ENCODE data around the gene USP20.

USP20 gene

GRCh38 chr9:129875687-129876395 lies 40.6 kb downstream of the USP20 start:
- H3K4me3 ChIP-seq (ENCODE audit: low read length), result no peak overlapping the region
- no peak overlapping the region for H2BK15ac ChIP-seq (replicated peaks; ENCODE audit: low read depth)
- H3K27ac ChIP-seq (ENCODE audit: low read depth, low read length), result no peak overlapping the region
- H3K4ac ChIP-seq (ENCODE audit: low read depth, low read length), result no peak overlapping the region
- H3K23ac ChIP-seq (ENCODE audit: low read length), result no peak overlapping the region
- no peak overlapping the region for H4K5ac ChIP-seq (ENCODE audit: low read length)
- H2AK5ac ChIP-seq (ENCODE audit: low read length), result no peak overlapping the region
- H3K4me1 ChIP-seq (ENCODE audit: control insufficient read depth, low read depth, low read length), result no peaks in the 10 kb centered on the region
- no peaks in the 10 kb centered on the region for H3K79me1 ChIP-seq (ENCODE audit: low read length)
- H3K4me2 ChIP-seq (ENCODE audit: low read length), result no peak overlapping the region
- H3K18ac ChIP-seq (ENCODE audit: low read length), result no peak overlapping the region
- no peak for DNase-seq
- no peaks in the 10 kb centered on the region for H3K79me2 ChIP-seq (ENCODE audit: control insufficient read depth, insufficient read depth, low read length)
- H2BK5ac ChIP-seq (ENCODE audit: low read length), result no peak overlapping the region
- no peaks in the 10 kb centered on the region for H3K36me3 ChIP-seq (ENCODE audit: control insufficient read depth, insufficient read depth, low read length)
- no peaks in the 10 kb centered on the region for H3K27me3 ChIP-seq (ENCODE audit: insufficient read depth, low read length, poor library complexity)
- no peak overlapping the region for H3K9ac ChIP-seq (ENCODE audit: low read length)
- no CpG with 5 or more reads among the region's 27 CpGs for WGBS (ENCODE audit: extremely low coverage, insufficient coverage, low lambda C conversion rate)
- no peak overlapping the region for H4K8ac ChIP-seq (ENCODE audit: low read depth, low read length)
- H3K56ac ChIP-seq (ENCODE audit: low read length), result no peak overlapping the region
- H2BK120ac ChIP-seq (ENCODE audit: low read depth, low read length), result no peak overlapping the region

DNA sequence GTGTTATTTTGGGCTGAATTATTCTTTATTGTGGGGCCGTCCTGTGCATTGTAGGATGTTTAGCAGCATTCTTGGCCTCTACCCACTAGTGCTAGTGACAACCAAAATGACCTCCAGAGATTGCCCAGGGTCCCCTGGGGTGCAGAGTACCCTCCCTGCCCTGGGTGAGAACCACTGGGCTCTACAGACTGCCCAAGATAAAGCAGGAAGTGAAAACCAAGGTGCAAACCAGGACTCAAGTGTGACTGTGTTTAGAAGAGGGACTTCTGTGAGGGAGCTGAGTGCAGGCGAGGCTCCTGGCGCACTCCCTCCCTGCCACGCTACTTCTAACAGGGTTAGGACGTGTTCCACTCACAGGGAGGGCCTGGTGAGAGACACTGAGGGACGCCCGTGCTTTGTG lies 41.6 kb downstream of the USP20 start:
- H3K56ac ChIP-seq (ENCODE audit: low read length), result no peak overlapping the region

GRCh38 chr9:129878291-129878690 lies 43.0 kb downstream of the USP20 start:
- Histone ChIP-seq H3K79me1 (ENCODE audit: low read length) (no peaks in the 10 kb centered on the region), H4K8ac (ENCODE audit: low read depth, low read length) (no peak overlapping the region), H3K4me2 (ENCODE audit: low read length) (no peak overlapping the region), H3K18ac (ENCODE audit: low read length) (no peak overlapping the region), H2BK120ac (ENCODE audit: low read depth, low read length) (no peak overlapping the region), H3K27me3 (ENCODE audit: insufficient read depth, low read length, poor library complexity) (no peaks in the 10 kb centered on the region), H3K56ac (ENCODE audit: low read length) (no peak overlapping the region), H2AK5ac (ENCODE audit: low read length) (no peak overlapping the region), H3K9ac (ENCODE audit: low read length) (no peak overlapping the region), H3K4me3 (ENCODE audit: low read length) (no peak overlapping the region), H3K79me2 (ENCODE audit: control insufficient read depth, insufficient read depth, low read length) (no peaks in the 10 kb centered on the region), H4K5ac (ENCODE audit: low read length) (no peak overlapping the region), H3K36me3 (ENCODE audit: control insufficient read depth, insufficient read depth, low read length) (no peaks in the 10 kb centered on the region), H3K4ac (ENCODE audit: low read depth, low read length) (no peak overlapping the region), H2BK5ac (ENCODE audit: low read length) (no peak overlapping the region), H2BK15ac (replicated peaks; ENCODE audit: low read depth) (no peak overlapping the region), H3K27ac (ENCODE audit: low read depth, low read length) (no peak overlapping the region), H3K4me1 (ENCODE audit: control insufficient read depth, low read depth, low read length) (no peaks in the 10 kb centered on the region), H3K23ac (ENCODE audit: low read length) (no peak overlapping the region)
- no CpG with 5 or more reads among the region's 11 CpGs for WGBS (ENCODE audit: extremely low coverage, insufficient coverage, low lambda C conversion rate)
- DNase-seq, result no peak

More for the DNA sequence above, 41.6 kb downstream of the USP20 start:
- no peak overlapping the region for H2AK5ac ChIP-seq (ENCODE audit: low read length)
- WGBS (ENCODE audit: extremely low coverage, insufficient coverage, low lambda C conversion rate), result no CpG with 5 or more reads among the region's 7 CpGs
- no peaks in the 10 kb centered on the region for H3K4me1 ChIP-seq (ENCODE audit: control insufficient read depth, low read depth, low read length)
- H3K79me1 ChIP-seq (ENCODE audit: low read length), result no peaks in the 10 kb centered on the region
- no peak overlapping the region for H3K27ac ChIP-seq (ENCODE audit: low read depth, low read length)
- H2BK5ac ChIP-seq (ENCODE audit: low read length), result no peak overlapping the region
- no peaks in the 10 kb centered on the region for H3K27me3 ChIP-seq (ENCODE audit: insufficient read depth, low read length, poor library complexity)
- no peak overlapping the region for H3K4me3 ChIP-seq (ENCODE audit: low read length)
- H3K4ac ChIP-seq (ENCODE audit: low read depth, low read length), result no peak overlapping the region
- no peak for DNase-seq
- no peak overlapping the region for H2BK15ac ChIP-seq (replicated peaks; ENCODE audit: low read depth)
- H4K5ac ChIP-seq (ENCODE audit: low read length), result no peak overlapping the region
- no peaks in the 10 kb centered on the region for H3K36me3 ChIP-seq (ENCODE audit: control insufficient read depth, insufficient read depth, low read length)
- H3K18ac ChIP-seq (ENCODE audit: low read length), result no peak overlapping the region
- no peak overlapping the region for H3K9ac ChIP-seq (ENCODE audit: low read length)
- no peak overlapping the region for H4K8ac ChIP-seq (ENCODE audit: low read depth, low read length)
- no peak overlapping the region for H2BK120ac ChIP-seq (ENCODE audit: low read depth, low read length)
- no peak overlapping the region for H3K4me2 ChIP-seq (ENCODE audit: low read length)
- no peak overlapping the region for H3K23ac ChIP-seq (ENCODE audit: low read length)
- no peaks in the 10 kb centered on the region for H3K79me2 ChIP-seq (ENCODE audit: control insufficient read depth, insufficient read depth, low read length)

DNA sequence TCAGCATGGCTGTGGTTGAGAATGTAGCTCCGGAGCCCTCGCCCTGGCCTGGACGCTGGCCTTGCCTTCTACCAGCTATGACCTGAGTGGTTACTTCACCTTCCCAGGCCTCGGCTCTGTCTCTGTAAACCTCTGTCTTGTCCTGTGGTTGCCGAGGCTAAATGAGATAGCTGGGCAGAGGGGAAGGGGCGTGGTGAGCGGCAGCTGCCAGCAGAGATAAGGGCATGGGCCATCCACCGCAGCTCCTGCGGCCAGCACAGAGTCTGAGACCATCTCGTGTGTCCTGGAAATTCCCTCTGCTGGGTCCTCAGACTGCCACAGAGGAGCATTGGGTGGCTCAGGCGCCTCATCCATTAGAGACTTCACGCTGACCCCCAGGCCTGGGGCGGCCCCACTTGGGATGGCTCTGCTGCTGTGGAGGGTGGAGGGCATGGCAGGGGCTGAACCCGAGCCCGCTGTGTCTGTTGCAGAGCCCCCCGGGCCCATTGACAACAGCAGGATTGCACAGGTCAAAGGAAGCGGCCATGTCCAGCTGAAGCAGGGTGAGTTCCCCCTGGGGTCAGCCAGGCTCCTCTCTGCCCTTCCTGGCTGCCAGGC lies 43.9 kb downstream of the USP20 start:
- Histone ChIP-seq H3K79me2 (ENCODE audit: control insufficient read depth, insufficient read depth, low read length) (no peaks in the 10 kb centered on the region), H2AK5ac (ENCODE audit: low read length) (no peak overlapping the region), H2BK120ac (ENCODE audit: low read depth, low read length) (no peak overlapping the region), H2BK5ac (ENCODE audit: low read length) (no peak overlapping the region), H3K4ac (ENCODE audit: low read depth, low read length) (no peak overlapping the region), H3K79me1 (ENCODE audit: low read length) (no peaks in the 10 kb centered on the region), H3K56ac (ENCODE audit: low read length) (no peak overlapping the region), H3K23ac (ENCODE audit: low read length) (no peak overlapping the region), H3K27ac (ENCODE audit: low read depth, low read length) (no peak overlapping the region), H3K36me3 (ENCODE audit: control insufficient read depth, insufficient read depth, low read length) (no peaks in the 10 kb centered on the region), H2BK15ac (replicated peaks; ENCODE audit: low read depth) (no peak overlapping the region), H3K9ac (ENCODE audit: low read length) (no peak overlapping the region), H3K4me2 (ENCODE audit: low read length) (no peak overlapping the region), H3K4me3 (ENCODE audit: low read length) (no peak overlapping the region), H4K8ac (ENCODE audit: low read depth, low read length) (no peak overlapping the region), H4K5ac (ENCODE audit: low read length) (no peak overlapping the region), H3K4me1 (ENCODE audit: control insufficient read depth, low read depth, low read length) (no peaks in the 10 kb centered on the region), H3K18ac (ENCODE audit: low read length) (no peak overlapping the region), H3K27me3 (ENCODE audit: insufficient read depth, low read length, poor library complexity) (no peaks in the 10 kb centered on the region)
- no peak for DNase-seq
- no CpG with 5 or more reads among the region's 17 CpGs for WGBS (ENCODE audit: extremely low coverage, insufficient coverage, low lambda C conversion rate)

GRCh38 chr9:129879991-129880653 lies 44.9 kb downstream of the USP20 start:
- Histone ChIP-seq H2BK15ac (replicated peaks; ENCODE audit: low read depth) (no peak overlapping the region), H4K8ac (ENCODE audit: low read depth, low read length) (no peak overlapping the region), H4K5ac (ENCODE audit: low read length) (no peak overlapping the region), H3K23ac (ENCODE audit: low read length) (no peak overlapping the region), H3K4me2 (ENCODE audit: low read length) (no peak overlapping the region), H2AK5ac (ENCODE audit: low read length) (no peak overlapping the region), H3K27me3 (ENCODE audit: insufficient read depth, low read length, poor library complexity) (no peaks in the 10 kb centered on the region), H2BK5ac (ENCODE audit: low read length) (no peak overlapping the region), H3K18ac (ENCODE audit: low read length) (no peak overlapping the region), H3K4me3 (ENCODE audit: low read length) (no peak overlapping the region), H3K79me2 (ENCODE audit: control insufficient read depth, insufficient read depth, low read length) (no peaks in the 10 kb centered on the region), H3K4me1 (ENCODE audit: control insufficient read depth, low read depth, low read length) (peaks cover 3% of the 10 kb centered on the region), H3K56ac (ENCODE audit: low read length) (no peak overlapping the region), H3K27ac (ENCODE audit: low read depth, low read length) (no peak overlapping the region), H3K79me1 (ENCODE audit: low read length) (no peaks in the 10 kb centered on the region), H3K4ac (ENCODE audit: low read depth, low read length) (no peak overlapping the region), H3K36me3 (ENCODE audit: control insufficient read depth, insufficient read depth, low read length) (no peaks in the 10 kb centered on the region), H3K9ac (ENCODE audit: low read length) (no peak overlapping the region), H2BK120ac (ENCODE audit: low read depth, low read length) (no peak overlapping the region)
- DNase-seq, result no peak
- no CpG with 5 or more reads among the region's 31 CpGs for WGBS (ENCODE audit: extremely low coverage, insufficient coverage, low lambda C conversion rate)

All from mesendoderm (in vitro differentiated cells).